ENCODE results near the gene CMKLR1.

Gene CMKLR1

DNA sequence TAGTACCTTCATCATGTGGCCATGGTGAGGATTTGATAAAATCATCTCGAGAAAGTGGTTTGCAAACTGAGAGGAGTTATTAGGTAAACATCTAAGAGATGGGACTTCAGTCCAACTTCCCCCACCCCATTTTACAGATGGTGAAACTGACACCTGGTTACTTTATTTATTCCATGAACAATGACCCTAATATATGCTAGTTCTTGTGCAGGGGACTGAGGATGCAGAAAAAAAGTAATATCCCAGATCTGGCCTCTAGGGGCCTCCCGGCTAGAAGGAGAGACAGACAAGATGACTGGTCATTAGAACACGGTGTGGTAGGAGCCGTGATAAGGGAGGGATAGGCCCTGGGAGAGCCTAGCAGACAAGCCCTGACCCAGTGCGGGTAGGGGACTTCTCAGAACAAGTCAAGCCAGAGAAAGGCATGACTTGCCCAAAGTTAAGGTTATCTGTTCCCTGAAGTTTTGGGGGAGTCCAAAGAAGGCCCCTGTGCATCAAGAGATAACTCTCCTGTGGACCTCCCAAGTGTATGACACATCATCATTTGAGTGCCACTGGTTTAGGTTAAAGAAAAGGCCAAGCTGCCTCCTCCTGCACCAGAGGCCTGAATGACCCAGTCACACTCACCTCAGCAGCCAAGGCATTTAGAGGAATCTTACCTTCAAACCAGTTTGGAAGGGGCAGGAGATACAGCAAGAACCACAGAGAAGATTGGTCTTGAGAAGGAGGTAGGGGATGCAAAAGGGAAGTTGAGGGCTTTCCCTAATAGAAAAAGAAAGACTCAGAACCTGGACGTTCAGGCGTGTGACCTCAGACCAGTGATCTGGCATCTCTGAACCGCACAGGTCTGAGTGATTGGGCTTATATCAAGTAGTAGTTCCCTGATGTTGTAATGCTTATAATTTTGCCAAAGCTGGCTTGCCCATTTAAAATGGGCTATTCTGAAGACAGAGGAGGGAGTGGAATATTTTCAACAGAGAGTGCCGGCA is 1.6 kb downstream of the CMKLR1 start:
- DNase-seq (ENCODE audit: low spot score) = no peak

- no peak for DNase-seq (ENCODE audit: low spot score)
Observed at GRCh38 chr12:108335349-108336119, 3.6 kb downstream of the CMKLR1 start.

DNA sequence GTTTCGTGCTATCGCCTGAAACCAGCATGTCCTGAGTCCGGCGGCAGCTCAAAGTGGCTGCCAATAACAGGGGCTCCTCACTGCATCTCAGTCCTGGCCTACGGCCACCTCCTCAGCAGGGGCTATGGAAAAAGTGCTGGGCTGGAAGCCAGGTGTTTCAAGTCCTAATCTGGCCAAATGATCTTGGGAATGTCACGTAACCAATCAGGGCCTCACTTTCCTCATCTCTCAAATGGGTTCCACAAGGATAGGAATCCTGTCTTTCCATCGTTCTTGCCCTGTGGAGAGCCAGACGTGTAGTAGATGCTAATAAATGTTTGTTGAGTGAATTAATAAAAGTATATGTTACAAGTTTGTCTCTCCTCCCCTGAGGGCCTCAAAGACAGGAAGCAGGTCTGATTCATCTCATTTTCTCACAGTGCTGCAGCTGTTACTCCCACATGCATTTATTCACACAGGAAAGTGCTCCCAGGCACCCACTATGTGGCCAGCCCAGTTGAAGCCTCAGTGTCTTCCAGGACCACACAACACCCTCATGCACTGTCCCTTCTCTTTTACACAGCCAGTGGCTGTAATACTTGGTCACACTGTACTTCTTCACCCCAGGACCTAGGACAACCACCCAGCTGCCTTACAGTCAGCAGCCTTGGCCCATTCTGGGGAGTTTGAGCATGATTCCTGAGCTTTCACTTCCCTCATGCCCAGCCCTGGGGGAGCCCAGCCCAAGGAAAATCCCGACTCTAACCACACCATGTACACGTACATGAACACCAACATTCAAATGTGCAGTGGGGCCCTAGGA is 5.0 kb downstream of the CMKLR1 start:
- DNase-seq (ENCODE audit: low spot score) = no peak

GRCh38 chr12:108332791-108333382 is 6.2 kb downstream of the CMKLR1 start:
- peak; percentile 41 for DNase-seq (ENCODE audit: low spot score)

GRCh38 chr12:108328420-108328819 is 10.7 kb downstream of the CMKLR1 start:
- no peak for DNase-seq (ENCODE audit: low spot score)

GRCh38 chr12:108327621-108328344 is 11.3 kb downstream of the CMKLR1 start:
- DNase-seq (ENCODE audit: low spot score) = no peak

GRCh38 chr12:108326254-108326750 is 12.8 kb downstream of the CMKLR1 start:
- DNase-seq (ENCODE audit: low spot score) = no peak

- DNase-seq (ENCODE audit: low spot score) = no peak
Observed at GRCh38 chr12:108325549-108325948, 13.6 kb downstream of the CMKLR1 start.

DNA sequence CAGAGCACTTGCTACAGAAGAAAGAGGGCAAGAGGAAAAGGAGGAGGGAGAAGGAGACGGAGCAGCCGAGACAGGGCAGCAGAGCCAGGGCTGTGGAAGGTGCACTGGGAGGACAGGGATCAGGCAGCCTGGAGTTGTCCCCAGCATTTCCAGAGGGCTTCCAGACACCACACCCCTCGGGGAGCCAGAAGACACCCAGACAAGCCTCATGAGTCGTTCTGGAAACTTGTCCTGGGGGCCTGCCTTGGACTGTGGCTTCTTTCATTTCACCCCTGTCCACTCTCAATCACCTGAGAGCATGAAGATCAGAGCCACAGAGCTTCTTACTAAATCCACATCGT is 14.1 kb downstream of the CMKLR1 start:
- no peak for DNase-seq (ENCODE audit: low spot score)

DNA sequence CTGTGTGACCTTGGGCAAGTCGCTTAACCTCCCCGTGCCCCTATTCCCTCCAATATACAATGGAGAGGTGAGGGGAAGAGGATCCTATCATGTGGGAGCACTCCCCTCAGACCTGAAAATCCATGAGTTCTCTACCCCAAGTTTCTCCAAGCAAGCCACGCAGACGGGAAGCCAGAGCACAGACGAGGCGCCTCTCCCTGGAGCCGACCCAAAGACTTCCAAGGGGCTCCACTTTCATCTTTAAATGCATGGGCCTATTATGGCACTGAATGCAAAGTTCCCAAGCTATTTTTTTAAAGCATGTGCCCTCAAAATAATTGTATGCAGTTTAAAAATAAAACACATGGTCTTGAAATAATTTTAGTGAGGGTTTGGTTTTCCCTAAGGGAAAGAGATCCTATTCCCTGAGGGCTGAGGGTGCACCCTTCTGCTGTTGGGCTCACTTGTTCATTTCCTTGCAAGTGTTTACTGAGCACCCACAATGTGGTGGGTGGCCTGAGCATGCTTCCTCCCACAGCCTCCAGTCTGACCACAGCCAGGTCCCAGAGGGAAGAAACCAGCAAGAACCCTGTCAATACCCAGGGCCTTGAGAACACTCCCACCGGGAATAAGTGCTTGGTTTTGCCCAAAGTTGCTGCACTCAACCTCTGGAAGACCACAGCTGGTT is 14.6 kb downstream of the CMKLR1 start:
- no peak for DNase-seq (ENCODE audit: low spot score)

DNA sequence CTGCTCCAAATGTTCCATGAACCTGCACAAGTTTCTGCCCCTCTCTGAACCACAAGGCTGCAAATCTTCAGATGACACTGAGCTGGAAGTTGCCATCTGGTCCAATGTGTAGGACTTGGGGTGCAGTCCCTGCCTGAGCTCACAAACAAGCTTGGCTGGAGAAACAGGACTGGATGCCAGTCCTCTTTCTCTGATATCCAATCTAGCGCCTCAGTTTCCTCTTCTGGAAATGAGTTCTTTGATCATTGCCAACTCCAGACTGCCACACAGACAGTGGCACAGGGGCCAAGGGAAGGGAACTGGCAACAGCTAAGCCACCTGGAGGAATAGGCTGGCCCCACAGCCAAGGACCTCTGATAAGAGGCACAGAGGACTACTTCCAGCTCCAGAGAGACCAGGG is 15.5 kb downstream of the CMKLR1 start:
- no peak for DNase-seq (ENCODE audit: low spot score)

GRCh38 chr12:108322998-108323397 is 16.1 kb downstream of the CMKLR1 start:
- no peak for DNase-seq (ENCODE audit: low spot score)

DNA sequence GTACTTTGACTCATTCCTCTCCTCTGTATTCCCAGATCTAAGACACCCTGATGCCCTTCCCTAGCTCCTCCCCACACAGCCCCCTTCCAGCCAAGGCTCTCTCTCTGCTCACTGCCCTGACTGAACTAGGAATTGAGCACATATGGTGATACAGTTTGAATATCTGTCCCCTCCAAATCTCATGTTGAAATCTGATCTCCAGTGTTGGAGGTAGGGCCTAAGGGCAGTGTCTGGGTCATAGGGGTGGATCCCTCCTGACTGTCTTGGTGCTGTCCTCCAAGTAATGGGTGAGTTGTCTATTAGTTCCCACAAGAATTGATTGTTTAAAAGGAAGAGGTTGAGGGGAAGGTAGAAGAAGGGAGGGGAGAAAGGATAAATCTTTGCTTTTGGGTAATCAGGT is 17.4 kb downstream of the CMKLR1 start:
- DNase-seq (ENCODE audit: low spot score) = no peak

DNA sequence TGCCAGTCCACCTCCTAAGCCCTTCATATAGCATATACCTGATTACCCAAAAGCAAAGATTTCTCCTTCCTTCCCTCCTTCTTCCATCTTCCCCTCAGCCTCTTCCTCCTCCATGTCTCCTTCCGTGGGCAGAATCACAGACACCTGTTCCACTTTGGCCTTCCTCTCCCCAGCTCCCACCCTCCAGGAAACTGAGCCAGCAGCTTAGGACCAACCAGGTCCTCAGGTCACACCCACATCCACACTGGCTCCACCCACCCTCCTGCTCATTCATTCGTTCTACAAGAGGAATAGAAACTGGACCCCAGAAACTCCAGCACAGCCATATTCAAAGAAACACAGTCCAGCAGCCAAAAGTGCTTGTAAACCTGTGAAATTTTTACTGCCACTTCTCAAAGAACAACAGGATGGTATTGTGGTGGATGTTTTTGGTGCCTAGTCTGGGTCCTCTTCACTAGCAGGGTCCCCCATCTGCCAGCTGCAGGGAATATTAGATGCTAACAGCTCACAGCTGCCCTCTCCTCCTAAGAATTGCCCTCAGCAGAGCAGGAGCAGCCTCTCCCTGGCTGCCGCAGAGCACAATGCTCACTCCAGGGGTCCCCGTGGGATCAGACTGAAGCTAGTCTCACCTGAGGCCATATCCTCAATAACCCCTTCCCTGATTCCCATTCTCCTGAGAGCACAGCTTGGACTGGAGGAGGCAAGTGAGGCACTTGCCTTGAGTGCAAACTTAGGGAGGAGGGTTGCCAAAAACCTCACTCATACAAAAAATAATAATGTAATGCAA is 18.4 kb downstream of the CMKLR1 start:
- DNase-seq (ENCODE audit: low spot score) = no peak

GRCh38 chr12:108319277-108320234 is 19.6 kb downstream of the CMKLR1 start:
- DNase-seq (ENCODE audit: low spot score) = no peak

- DNase-seq (ENCODE audit: low spot score) = no peak
Observed at GRCh38 chr12:108318472-108319275, 20.4 kb downstream of the CMKLR1 start.

Data from putamen (tissue), 1 donor.